GM12892 (cell line): Measurements from ENCODE around the gene TM9SF2.

Experiments used
- POLR2A ChIP-seq: IDR thresholded peaks from 2 replicates; pipeline ENCODE4 v1.6.1; 2011; ENCODE audit warnings: low read depth, low read length, control low read depth
- POLR2AphosphoS5 ChIP-seq: IDR thresholded peaks from 2 replicates; pipeline ENCODE4 v1.6.1; 2011; ENCODE audit warnings: low read depth, low read length, control low read depth
- TAF1 ChIP-seq: IDR thresholded peaks from 2 replicates; pipeline ENCODE4 v1.6.1; 2011; ENCODE audit warnings: low read depth, mild to moderate bottlenecking, control low read depth, low read length, borderline replicate concordance

- TF ChIP-seq POLR2A = no peak
- TF ChIP-seq TAF1 = no peak
- no peak for TF ChIP-seq POLR2AphosphoS5
Measured at GRCh38 chr13:99590519-99591011, 89.3 kb downstream of the TM9SF2 start.
